ENCODE measurements around the gene FGD5. TPM values are rescaled to one million over a fixed set of nuclear protein-coding genes. Genes with fewer than 3 reads are reported as not detected.

The FGD5 gene
- total RNA-seq, 1 donor from 2014 or later: 0.22 TPM

DNA sequence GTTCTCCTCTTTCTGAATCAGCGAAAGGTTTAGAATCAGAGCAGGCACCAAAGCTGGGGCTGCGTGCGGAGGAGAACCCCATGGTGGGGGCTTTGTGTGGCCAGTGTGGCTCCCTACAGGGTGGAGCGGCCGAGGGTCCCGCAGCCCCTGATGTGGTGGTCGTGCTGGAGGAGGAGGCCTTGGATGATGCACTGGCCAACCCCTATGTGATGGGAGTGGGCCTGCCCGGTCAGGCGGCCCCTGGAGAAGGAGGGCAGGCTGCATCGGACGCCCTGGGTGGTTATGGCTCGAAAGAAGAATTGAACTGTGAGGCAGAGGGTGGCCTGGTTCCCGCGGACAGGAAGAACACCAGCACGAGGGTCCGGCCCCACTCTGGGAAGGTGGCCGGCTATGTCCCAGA lies 1.4 kb downstream of the FGD5 start:
- Mint-ChIP-seq H3K36me3 (ENCODE audit: low read depth) (peaks cover 2% of the 10 kb centered on the region), H3K4me3 (ENCODE audit: unreplicated experiment) (no peak overlapping the region)

GRCh38 chr3:14821151-14821550 lies 2.4 kb downstream of the FGD5 start:
- Mint-ChIP-seq H3K27ac (ENCODE audit: unreplicated experiment) (no peak overlapping the region), H3K4me3 (ENCODE audit: unreplicated experiment) (no peak overlapping the region), H3K4me1 (ENCODE audit: low read depth) (no peaks in the 10 kb centered on the region), H3K36me3 (ENCODE audit: low read depth) (peaks cover 2% of the 10 kb centered on the region), H3K27me3 (ENCODE audit: low read depth) (peaks cover 60% of the 10 kb centered on the region), H3K9me3 (ENCODE audit: low read depth) (no peaks in the 10 kb centered on the region)
- TF ChIP-seq CTCF (IDR thresholded peaks at IDR 0.05): no peak
- DNase-seq (ENCODE audit: low spot score): peak; percentile 48

More for the DNA sequence above, 1.4 kb downstream of the FGD5 start:
- Mint-ChIP-seq H3K27ac (ENCODE audit: unreplicated experiment) (no peak overlapping the region), H3K4me1 (ENCODE audit: low read depth) (no peaks in the 10 kb centered on the region), H3K9me3 (ENCODE audit: low read depth) (no peaks in the 10 kb centered on the region), H3K27me3 (ENCODE audit: low read depth) (peaks cover 63% of the 10 kb centered on the region)
- no peak for TF ChIP-seq CTCF (IDR thresholded peaks at IDR 0.05)
- peak; percentile 68 for DNase-seq (ENCODE audit: low spot score)

DNA sequence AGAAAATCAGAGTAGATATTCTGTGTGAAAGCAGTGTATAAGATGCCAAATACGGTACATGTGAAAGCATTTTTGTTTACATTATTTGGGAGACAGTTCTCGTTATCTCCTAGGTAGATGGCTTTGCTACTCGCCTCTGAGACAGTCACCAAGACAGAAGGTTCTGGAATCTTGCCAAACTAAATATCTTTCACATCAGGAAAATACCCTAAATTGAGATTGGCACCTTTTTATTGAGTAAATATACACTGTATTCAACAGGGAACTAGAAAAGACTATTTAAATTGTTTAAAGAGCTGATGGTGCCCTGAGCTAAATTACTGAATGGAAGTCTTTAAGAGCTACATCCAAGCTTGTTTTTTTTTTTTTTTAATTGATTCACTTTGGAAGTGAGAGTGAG lies 3.4 kb downstream of the FGD5 start:
- no peak for TF ChIP-seq CTCF (IDR thresholded peaks at IDR 0.05)
- H3K4me3 Mint-ChIP-seq (ENCODE audit: unreplicated experiment): no peak overlapping the region
- no peaks in the 10 kb centered on the region for H3K9me3 Mint-ChIP-seq (ENCODE audit: low read depth)
- H3K36me3 Mint-ChIP-seq (ENCODE audit: low read depth): peaks cover 2% of the 10 kb centered on the region
- H3K27me3 Mint-ChIP-seq (ENCODE audit: low read depth): peaks cover 66% of the 10 kb centered on the region
- DNase-seq (ENCODE audit: low spot score): no peak
- H3K27ac Mint-ChIP-seq (ENCODE audit: unreplicated experiment): no peak overlapping the region
- H3K4me1 Mint-ChIP-seq (ENCODE audit: low read depth): no peaks in the 10 kb centered on the region

DNA sequence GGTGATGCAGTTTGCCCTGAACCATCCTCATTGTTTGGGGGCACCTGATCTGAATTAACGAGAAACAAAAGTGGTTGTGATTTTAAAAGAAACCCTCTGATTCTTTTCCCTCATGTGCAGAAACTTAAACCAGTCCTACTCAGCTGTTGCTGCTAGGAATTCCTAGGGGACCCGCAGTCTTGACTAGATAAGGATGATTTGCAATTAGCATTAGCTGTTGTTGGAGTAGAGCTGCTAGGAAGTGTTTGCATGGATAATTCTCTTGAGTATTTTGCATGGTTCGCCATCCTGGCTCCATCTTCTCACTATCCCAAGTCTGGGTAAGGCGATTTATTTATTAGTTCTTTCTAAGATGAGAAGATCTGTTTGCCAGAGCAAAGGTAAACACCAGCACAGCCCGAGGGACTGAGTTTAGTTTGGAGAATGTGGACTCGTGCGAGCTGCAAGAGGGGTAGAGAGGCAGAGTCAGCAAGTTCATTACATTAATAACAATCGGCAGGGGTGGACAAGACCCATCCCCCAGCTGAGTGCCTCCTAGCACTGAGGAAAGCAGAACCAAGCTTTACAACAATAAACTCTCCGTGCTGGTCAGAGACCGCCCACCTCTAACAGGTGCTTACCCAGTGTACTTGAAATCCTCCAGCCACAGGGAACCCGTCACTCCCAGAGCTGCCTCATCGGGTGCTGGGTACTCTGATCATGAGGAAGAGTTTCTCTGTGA lies 4.1 kb downstream of the FGD5 start:
- no peak for TF ChIP-seq CTCF (IDR thresholded peaks at IDR 0.05)

GRCh38 chr3:14823393-14823792 lies 4.6 kb downstream of the FGD5 start:
- no peaks in the 10 kb centered on the region for H3K4me1 Mint-ChIP-seq (ENCODE audit: low read depth)
- peaks cover 2% of the 10 kb centered on the region for H3K36me3 Mint-ChIP-seq (ENCODE audit: low read depth)
- H3K9me3 Mint-ChIP-seq (ENCODE audit: low read depth): no peaks in the 10 kb centered on the region
- H3K27ac Mint-ChIP-seq (ENCODE audit: unreplicated experiment): no peak overlapping the region
- DNase-seq (ENCODE audit: low spot score): no peak
- peaks cover 66% of the 10 kb centered on the region for H3K27me3 Mint-ChIP-seq (ENCODE audit: low read depth)
- no peak overlapping the region for H3K4me3 Mint-ChIP-seq (ENCODE audit: unreplicated experiment)
- no peak for TF ChIP-seq CTCF (IDR thresholded peaks at IDR 0.05)

More for the DNA sequence above, 4.1 kb downstream of the FGD5 start:
- Mint-ChIP-seq H3K27ac (ENCODE audit: unreplicated experiment) (no peak overlapping the region), H3K4me3 (ENCODE audit: unreplicated experiment) (no peak overlapping the region), H3K36me3 (ENCODE audit: low read depth) (peaks cover 2% of the 10 kb centered on the region), H3K9me3 (ENCODE audit: low read depth) (no peaks in the 10 kb centered on the region), H3K27me3 (ENCODE audit: low read depth) (peaks cover 66% of the 10 kb centered on the region), H3K4me1 (ENCODE audit: low read depth) (no peaks in the 10 kb centered on the region)
- peak; percentile 53 for DNase-seq (ENCODE audit: low spot score)
